ENCODE data around the gene LZTR1.

The LZTR1 gene

DNA sequence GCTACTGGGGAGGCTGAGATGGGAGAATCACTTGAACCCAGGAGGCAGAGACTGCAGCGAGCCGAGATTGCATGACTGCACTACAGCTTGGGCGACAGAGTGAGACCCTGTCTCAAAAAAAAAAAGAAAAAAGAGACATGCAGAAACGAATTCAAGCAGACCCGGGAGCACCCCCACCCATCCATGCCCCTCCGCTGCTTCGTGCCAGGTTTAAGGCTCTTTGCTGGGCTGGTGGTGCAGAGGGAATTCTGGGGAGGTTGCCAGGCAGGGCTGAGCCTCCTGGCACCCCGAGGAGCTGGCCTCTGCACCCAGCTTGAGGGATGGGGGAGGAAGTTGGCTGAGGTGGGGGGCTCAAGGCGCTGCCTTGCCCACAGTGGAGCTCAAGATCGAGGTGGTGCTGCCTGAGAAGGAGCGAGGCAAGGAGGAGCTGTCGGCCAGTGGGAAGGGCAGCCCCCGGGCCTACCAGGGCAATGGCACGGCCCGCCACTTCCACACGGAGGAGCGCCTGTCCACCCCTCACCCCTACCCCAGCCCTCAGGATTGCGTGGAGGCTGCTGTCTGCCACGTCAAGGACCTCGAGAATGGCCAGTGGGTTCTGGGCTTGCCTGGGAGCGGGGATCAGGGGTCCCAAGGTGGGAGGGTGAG lies 9.0 kb upstream of the LZTR1 start:
- no peak for DNase-seq (ENCODE audit: low spot score)
- no peak for TF ChIP-seq CTCF (IDR thresholded peaks at IDR 0.05; ENCODE audit: extremely low read depth, missing control alignments)

- DNase-seq (ENCODE audit: low spot score): no peak
- TF ChIP-seq CTCF (IDR thresholded peaks at IDR 0.05; ENCODE audit: extremely low read depth, missing control alignments): no peak
Observed at GRCh38 chr22:20973634-20974286, 8.3 kb upstream of the LZTR1 start.

DNA sequence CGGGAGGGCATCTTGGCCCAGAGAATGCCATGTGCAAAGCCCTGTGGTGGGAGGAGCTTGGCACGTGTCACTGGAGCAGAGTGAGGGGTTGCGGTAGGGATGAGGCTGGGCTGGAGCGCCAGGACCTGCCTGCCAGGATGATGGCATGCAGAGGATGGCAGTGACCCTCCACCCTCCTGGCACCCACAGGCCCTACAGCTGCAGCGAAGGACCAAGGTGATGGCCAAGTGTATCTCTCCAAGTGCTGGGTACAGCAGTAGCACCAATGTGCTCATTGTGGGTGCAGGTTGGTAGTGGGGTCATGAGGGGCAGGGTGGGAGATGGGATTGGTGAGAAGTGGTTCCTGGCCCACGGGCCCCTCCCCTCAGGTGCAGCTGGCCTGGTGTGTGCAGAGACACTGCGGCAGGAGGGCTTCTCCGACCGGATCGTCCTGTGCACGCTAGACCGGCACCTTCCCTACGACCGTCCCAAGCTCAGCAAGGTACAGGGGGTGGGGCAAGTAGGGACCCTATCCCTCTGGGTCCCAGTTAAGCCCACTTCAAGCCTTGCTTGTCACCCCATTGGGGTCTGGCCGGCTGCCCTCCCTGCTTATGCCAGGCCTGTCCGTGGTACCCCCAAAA lies 7.7 kb upstream of the LZTR1 start:
- TF ChIP-seq CTCF (IDR thresholded peaks at IDR 0.05; ENCODE audit: extremely low read depth, missing control alignments): no peak
- DNase-seq (ENCODE audit: low spot score): no peak

DNA sequence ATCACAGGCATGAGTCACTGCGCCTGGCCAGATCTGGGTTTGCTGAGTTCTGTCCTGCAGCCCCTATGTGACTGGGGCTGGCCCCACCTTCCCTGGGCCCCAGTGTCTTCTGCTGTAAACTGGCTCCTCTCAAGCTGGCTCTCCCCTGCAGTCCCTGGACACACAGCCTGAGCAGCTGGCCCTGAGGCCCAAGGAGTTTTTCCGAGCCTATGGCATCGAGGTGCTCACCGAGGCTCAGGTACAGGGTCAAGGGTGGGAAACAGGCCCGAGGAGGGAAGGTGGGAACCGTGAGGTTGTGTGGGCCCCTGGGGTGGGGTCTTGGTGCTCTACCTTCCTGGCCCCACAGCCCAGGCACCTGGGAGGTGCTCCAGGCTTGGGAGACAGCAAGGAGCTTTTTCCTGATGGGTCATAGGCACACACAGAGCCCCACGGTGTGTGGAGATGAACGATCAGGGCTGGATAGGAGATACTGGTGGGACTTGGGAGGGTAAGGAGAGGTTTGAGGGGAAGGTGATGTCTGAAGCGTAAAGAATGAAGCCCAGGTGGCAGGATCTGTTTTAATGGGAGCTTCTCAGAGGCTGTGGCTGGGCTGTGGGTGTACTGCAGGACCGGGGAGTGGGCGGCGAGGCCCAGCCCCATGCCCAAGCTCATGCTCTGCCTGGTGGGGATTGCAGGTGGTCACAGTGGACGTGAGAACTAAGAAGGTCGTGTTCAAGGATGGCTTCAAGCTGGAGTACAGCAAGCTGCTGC lies 6.4 kb upstream of the LZTR1 start:
- TF ChIP-seq CTCF (IDR thresholded peaks at IDR 0.05; ENCODE audit: extremely low read depth, missing control alignments): no peak
- DNase-seq (ENCODE audit: low spot score): no peak

- TF ChIP-seq CTCF (IDR thresholded peaks at IDR 0.05; ENCODE audit: extremely low read depth, missing control alignments): no peak
- DNase-seq (ENCODE audit: low spot score): no peak
Observed at GRCh38 chr22:20976291-20976877, 5.7 kb upstream of the LZTR1 start.

DNA sequence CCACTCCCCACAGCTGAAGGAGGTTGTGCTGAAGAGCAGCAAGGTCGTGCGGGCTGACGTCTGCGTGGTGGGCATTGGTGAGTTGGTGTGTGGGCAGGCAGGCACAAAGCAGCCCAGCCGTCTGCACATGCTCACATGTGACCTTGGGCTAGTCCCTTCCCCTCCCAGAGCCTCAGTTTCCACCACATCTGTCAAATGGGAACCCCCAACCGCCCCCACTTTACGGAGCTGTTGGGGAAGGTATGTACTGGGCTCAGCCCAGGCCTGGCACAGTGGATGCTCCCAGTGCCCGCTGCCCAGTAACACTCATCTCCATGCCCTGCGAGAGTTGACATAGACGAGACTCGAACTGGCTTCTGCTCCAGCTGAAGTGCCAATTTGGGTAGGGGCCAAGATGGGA lies 5.1 kb upstream of the LZTR1 start:
- DNase-seq (ENCODE audit: low spot score): no peak
- no peak for TF ChIP-seq CTCF (IDR thresholded peaks at IDR 0.05; ENCODE audit: extremely low read depth, missing control alignments)
